GM12878 (cell line): ENCODE results near the gene GMDS. TPM values are rescaled to one million over a fixed set of nuclear protein-coding genes. Genes with fewer than 3 reads are reported as not detected.

ENCODE experiments used
- ATAC-seq: fragments of 200-7000 bp; cut with Tn5 transposase; 3 replicates; pipeline ENCODE4 v1.9.1; 2020; ENCODE audit warnings: mild to moderate bottlenecking, moderate library complexity
- BruUV-seq: library from RNA; stranded (reverse); fragments of 400-500 nt; replicated peaks from 2 replicates; lab custom pipeline; 2021; lab: Mats Ljungman, UMichigan
- CTCF ChIA-PET: fragments of 300-600 bp; sonication (Branson Sonifier 250); formaldehyde crosslinking; extraction: SDS; loops from one replicate; lab custom pipeline; 2021; ENCODE audit warnings: inconsistent platforms; lab: Yijun Ruan, JAX
- POLR2A ChIA-PET: fragments of 350-600 bp; formaldehyde crosslinking; extraction: SDS; loops from one replicate; lab custom pipeline; 2021; ENCODE audit warnings: inconsistent platforms; lab: Charles Lee
- RAD21 ChIA-PET: fragments of 300-600 bp; sonication (Branson Sonifier 250); formaldehyde crosslinking; loops from one replicate; lab custom pipeline; 2023; ENCODE audit warnings: antibody characterized with exemption; ENCODE audit not compliant: unreplicated experiment; lab: Charles Lee
- SMC1A ChIA-PET: fragments of 300-600 bp; sonication (Branson Sonifier 250); formaldehyde crosslinking; loops from one replicate; lab custom pipeline; 2023; ENCODE audit not compliant: unreplicated experiment, uncharacterized antibody; lab: Charles Lee
- DNase-seq: peaks from one replicate; pipeline ENCODE4 v3.0.0-alpha.2; 2011; ENCODE audit warnings: low read depth, low spot score
- FAIRE-seq: peaks from 3 replicates; lab custom pipeline; 2011; peaks lifted over from hg19 to GRCh38; lab: Jason Lieb, UNC
- H2AFZ ChIP-seq: 2 replicates; pipeline ENCODE4 v1.6.0; 2011; ENCODE audit warnings: low read depth, low read length, control low read depth; ENCODE audit not compliant: control insufficient read depth
- H3K27ac ChIP-seq: 2 replicates; pipeline ENCODE4 v1.5.1; 2011; ENCODE audit warnings: control low read depth; ENCODE audit not compliant: control insufficient read depth, insufficient read depth
- H3K27me3 ChIP-seq, 2 experiments: replicated peaks in 1 of 2; 2 replicates each; pipeline versions ENCODE4 v1.6.0 to v1.6.1; 2011; ENCODE audit warnings: low read length in 1 of 2; ENCODE audit not compliant: control insufficient read depth in 2 of 2, insufficient read depth in 2 of 2
- H3K36me3 ChIP-seq, 2 experiments: 2 replicates each; pipeline ENCODE4 v1.5.1; 2011; ENCODE audit warnings: low read length in 1 of 2; ENCODE audit not compliant: control insufficient read depth in 2 of 2, insufficient read depth in 2 of 2
- H3K4me1 ChIP-seq: 2 replicates; pipeline ENCODE4 v1.6.1; 2011; ENCODE audit warnings: mild to moderate bottlenecking, low read length, moderate library complexity, mixed read lengths; ENCODE audit not compliant: control insufficient read depth, insufficient read depth
- H3K4me2 ChIP-seq: 2 replicates; pipeline ENCODE4 v1.6.0; 2011; ENCODE audit warnings: control low read depth; ENCODE audit not compliant: control insufficient read depth, insufficient read depth
- H3K4me3 ChIP-seq: fragments of 200-600 bp; sonication (generic); 2 replicates; pipeline ENCODE4 v1.5.1; 2016
- H3K79me2 ChIP-seq: 2 replicates; pipeline ENCODE4 v1.6.0; 2011; ENCODE audit warnings: low read length; ENCODE audit not compliant: control insufficient read depth, insufficient read depth
- H3K9ac ChIP-seq: 2 replicates; pipeline ENCODE4 v1.8.0; 2011; ENCODE audit warnings: low read length, control low read depth, mixed read lengths; ENCODE audit not compliant: control insufficient read depth, insufficient read depth
- H3K9me3 ChIP-seq: replicated peaks from 3 replicates; pipeline ENCODE4 v1.5.1; 2011; ENCODE audit warnings: mild to moderate bottlenecking, low read length; ENCODE audit not compliant: control insufficient read depth, insufficient read depth
- H4K20me1 ChIP-seq: 2 replicates; pipeline ENCODE4 v1.6.0; 2011; ENCODE audit not compliant: control insufficient read depth, insufficient read depth
- BCLAF1 ChIP-seq: fragments of 450-650 bp; IDR thresholded peaks from 2 replicates; pipeline ENCODE4 v1.6.1; 2017; ENCODE audit warnings: antibody characterized with exemption, mild to moderate bottlenecking, moderate library complexity
- SPI1 ChIP-seq: IDR thresholded peaks from 2 replicates; pipeline ENCODE4 v1.6.1; 2011; ENCODE audit warnings: low read depth, mild to moderate bottlenecking, low read length, moderate library complexity, borderline replicate concordance; ENCODE audit not compliant: insufficient read depth
- WGBS: methylation state at CpG from one replicate; pipeline ENCODE4 v1.1.6; 2016; ENCODE audit warnings: low lambda C conversion rate; ENCODE audit not compliant: insufficient replicate concordance, insufficient coverage; ENCODE audit errors: missing lambda C conversion rate; 5-methylcytosine and 5-hydroxymethylcytosine counted together
- in situ Hi-C: fragments of 300-500 bp; cut with MboI; formaldehyde crosslinking; loops from 9 replicates; pipeline ENCODE4 v1.14.3; 2018; ENCODE audit warnings: mixed read lengths
- intact Hi-C: fragments of 100-400 bp; cut with micrococcal nuclease; formaldehyde crosslinking; loops from one replicate; pipeline ENCODE4 v1.14.2; 2022; ENCODE audit not compliant: unreplicated experiment
- polyA plus RNA-seq, 11 experiments: library from polyadenylated mRNA; depleted of rRNA in 4 of 11; unstranded in 6 of 11; stranded (reverse) in 5 of 11; fragments of >200 nt; fragmentation: Nextera tagmentation in 4 of 11; fragmentation: Illumina TruSeq in 1 of 11; extraction: Ambion mirVana in 4 of 11; extraction: Trizol in 1 of 11; gene quantifications; 1 replicate in 1 of 11; 2 replicates in 10 of 11; pipeline versions ENCODE4 v1.2.1 to v1.2.3, GENCODE V29; 2011 to 2016; ENCODE audit warnings: inconsistent platforms in 2 of 11, missing spikeins in 2 of 11, low read depth in 1 of 11
- total RNA-seq, 4 experiments: library from RNA; depleted of rRNA in 3 of 4; stranded (reverse); fragments of >200 nt in 3 of 4; fragmentation: Illumina TruSeq in 1 of 4; extraction: Trizol in 1 of 4; gene quantifications; 2 replicates each; pipeline versions ENCODE4 v1.2.1 to v1.2.3, GENCODE V29; 2013 to 2021

Gene GMDS
- total and polyA plus RNA-seq, 10 of the 15 experiments (the other 5 are each of a cell fraction or from before 2014, with no cell fraction given) = 0.61 to 53.8 (median 29.3) TPM

- H3K27ac ChIP-seq = no peak overlapping the region
- H3K4me1 ChIP-seq = peaks cover 5% of the 10 kb centered on the region
- peaks cover 4 to 10% of the 10 kb centered on the region in 2 experiments for H3K27me3 ChIP-seq
- in situ Hi-C loops = no loop called here
- POLR2A ChIA-PET = interaction anchor here (0.7 kb wide), 1 partner anchor 91 kb away, joined by 3 read pairs; no protein-coding TSS in a partner anchor
- ATAC-seq (no peak), DNase-seq (no peak), FAIRE-seq (no peak)
- H3K9me3 ChIP-seq = no peaks in the 10 kb centered on the region
- peaks cover 3% of the 10 kb centered on the region; the same call in 1 of the 2 replicates for H4K20me1 ChIP-seq
- SMC1A ChIA-PET = interaction anchor here (1.0 kb wide), 1 partner anchor 66 kb away, joined by 3 read pairs; no protein-coding TSS in a partner anchor
- CTCF ChIA-PET = no interaction called here
- no TSS peak for BruUV-seq
- H3K79me2 ChIP-seq = no peaks in the 10 kb centered on the region
- no peak overlapping the region for H3K9ac ChIP-seq
- H3K4me3 ChIP-seq = no peak overlapping the region
- intact Hi-C loops = no loop called here
- H2AFZ ChIP-seq = no peak overlapping the region
- WGBS = 93% methylated on average over 15 of the region's 15 CpGs
- H3K4me2 ChIP-seq = no peak overlapping the region
- no peaks in the 10 kb centered on the region for H3K36me3 ChIP-seq
- TF ChIP-seq BCLAF1 = no peak
- TF ChIP-seq SPI1 = no peak
- TF ChIP-seq, all 136 proteins: peak for 0
- RAD21 ChIA-PET = interaction anchor here (0.6 kb wide), 1 partner anchor 64 kb away, joined by 3 read pairs; no protein-coding TSS in a partner anchor
Measured at GRCh38 chr6:1622220-1622850, 623.1 kb downstream of the GMDS start.
